PFSK-1 (cell line): Measurements from ENCODE around the gene HBE1.

ENCODE experiments used
- FOXP2 ChIP-seq: optimal IDR thresholded peaks from 2 replicates; pipeline ENCODE3; 2011; ENCODE audit warnings: borderline replicate concordance, control low read depth, inconsistent platforms; ENCODE audit not compliant: insufficient read depth; ENCODE audit errors: extremely low read length, extremely low read depth
- POLR2AphosphoS5 ChIP-seq: IDR thresholded peaks from 2 replicates; pipeline ENCODE4 v1.6.1; 2012; ENCODE audit warnings: low read depth, mild to moderate bottlenecking, control low read depth, low read length, moderate library complexity
- SIN3A ChIP-seq: IDR thresholded peaks from 2 replicates; pipeline ENCODE4 v1.6.1; 2012; ENCODE audit warnings: mild to moderate bottlenecking, low read length, moderate library complexity, borderline replicate concordance; ENCODE audit not compliant: insufficient read depth
- TAF1 ChIP-seq: IDR thresholded peaks from 2 replicates; pipeline ENCODE4 v1.6.1; 2012; ENCODE audit warnings: low read length, control low read depth, borderline replicate concordance; ENCODE audit not compliant: insufficient read depth
- TF ChIP-seq, protein P1 (sequence below), 2 experiments: IDR thresholded peaks; 2 replicates each; pipeline versions ENCODE4 v1.6.1 to v1.8.0; 2011 to 2012; ENCODE audit warnings: low read depth in 2 of 2, low read length in 2 of 2, control low read depth in 1 of 2, inconsistent platforms in 1 of 2, mild to moderate bottlenecking in 1 of 2, moderate library complexity in 1 of 2; ENCODE audit not compliant: insufficient read depth in 1 of 2

HBE1 gene

GRCh38 chr11:5297721-5298323, 28.1 kb upstream of the HBE1 start:
- no peak for TF ChIP-seq TAF1
- no peak for TF ChIP-seq SIN3A
- TF ChIP-seq, protein P1, sequence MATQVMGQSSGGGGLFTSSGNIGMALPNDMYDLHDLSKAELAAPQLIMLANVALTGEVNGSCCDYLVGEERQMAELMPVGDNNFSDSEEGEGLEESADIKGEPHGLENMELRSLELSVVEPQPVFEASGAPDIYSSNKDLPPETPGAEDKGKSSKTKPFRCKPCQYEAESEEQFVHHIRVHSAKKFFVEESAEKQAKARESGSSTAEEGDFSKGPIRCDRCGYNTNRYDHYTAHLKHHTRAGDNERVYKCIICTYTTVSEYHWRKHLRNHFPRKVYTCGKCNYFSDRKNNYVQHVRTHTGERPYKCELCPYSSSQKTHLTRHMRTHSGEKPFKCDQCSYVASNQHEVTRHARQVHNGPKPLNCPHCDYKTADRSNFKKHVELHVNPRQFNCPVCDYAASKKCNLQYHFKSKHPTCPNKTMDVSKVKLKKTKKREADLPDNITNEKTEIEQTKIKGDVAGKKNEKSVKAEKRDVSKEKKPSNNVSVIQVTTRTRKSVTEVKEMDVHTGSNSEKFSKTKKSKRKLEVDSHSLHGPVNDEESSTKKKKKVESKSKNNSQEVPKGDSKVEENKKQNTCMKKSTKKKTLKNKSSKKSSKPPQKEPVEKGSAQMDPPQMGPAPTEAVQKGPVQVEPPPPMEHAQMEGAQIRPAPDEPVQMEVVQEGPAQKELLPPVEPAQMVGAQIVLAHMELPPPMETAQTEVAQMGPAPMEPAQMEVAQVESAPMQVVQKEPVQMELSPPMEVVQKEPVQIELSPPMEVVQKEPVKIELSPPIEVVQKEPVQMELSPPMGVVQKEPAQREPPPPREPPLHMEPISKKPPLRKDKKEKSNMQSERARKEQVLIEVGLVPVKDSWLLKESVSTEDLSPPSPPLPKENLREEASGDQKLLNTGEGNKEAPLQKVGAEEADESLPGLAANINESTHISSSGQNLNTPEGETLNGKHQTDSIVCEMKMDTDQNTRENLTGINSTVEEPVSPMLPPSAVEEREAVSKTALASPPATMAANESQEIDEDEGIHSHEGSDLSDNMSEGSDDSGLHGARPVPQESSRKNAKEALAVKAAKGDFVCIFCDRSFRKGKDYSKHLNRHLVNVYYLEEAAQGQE (IDR thresholded peaks at IDR 0.05; ENCODE audit: insufficient read depth in 1 of 2, low read depth in 2 of 2, low read length in 2 of 2), result no peak
- no peak for TF ChIP-seq FOXP2
- no peak for TF ChIP-seq POLR2AphosphoS5

- TF ChIP-seq SIN3A (no peak), POLR2AphosphoS5 (no peak), FOXP2 (no peak), TAF1 (no peak)
- TF ChIP-seq, protein P1 (IDR thresholded peaks at IDR 0.05; ENCODE audit: insufficient read depth in 1 of 2, low read depth in 2 of 2, low read length in 2 of 2), result no peak
These were observed 23.3 kb upstream of the HBE1 start for GRCh38 chr11:5293028-5293427.

- no peak for TF ChIP-seq SIN3A
- TF ChIP-seq FOXP2, result no peak
- TF ChIP-seq, protein P1 (IDR thresholded peaks at IDR 0.05; ENCODE audit: insufficient read depth in 1 of 2, low read depth in 2 of 2, low read length in 2 of 2), result no peak
- no peak for TF ChIP-seq TAF1
- no peak for TF ChIP-seq POLR2AphosphoS5
These were observed 21.6 kb upstream of the HBE1 start for GRCh38 chr11:5291207-5291838.

- TF ChIP-seq POLR2AphosphoS5, result no peak
- TF ChIP-seq TAF1, result no peak
- TF ChIP-seq, protein P1 (IDR thresholded peaks at IDR 0.05; ENCODE audit: insufficient read depth in 1 of 2, low read depth in 2 of 2, low read length in 2 of 2), result no peak
- no peak for TF ChIP-seq SIN3A
- TF ChIP-seq FOXP2, result no peak
These were observed 20.4 kb upstream of the HBE1 start for GRCh38 chr11:5290106-5290505.
